K562 (cell line): Measurements from ENCODE around the gene NT5C1A.

Source experiments
- EZH2 ChIP-seq: IDR thresholded peaks from 2 replicates; pipeline ENCODE4 v1.6.1; 2012; ENCODE audit warnings: low read depth, mild to moderate bottlenecking, inconsistent platforms, low read length, borderline replicate concordance
- KAT7 ChIP-seq: sonication (generic); formaldehyde crosslinking; IDR thresholded peaks from 2 replicates; pipeline ENCODE4 v1.8.0; 2022; ENCODE audit warnings: missing genetic modification reagents, mild to moderate bottlenecking, borderline replicate concordance
- RFX5 ChIP-seq: IDR thresholded peaks from 2 replicates; pipeline ENCODE4 v1.6.1; 2011; ENCODE audit warnings: low read depth, mild to moderate bottlenecking, improper control_type of control experiment, low read length
- TCF7L2 ChIP-seq: fragments of 150-350 bp; IDR thresholded peaks from 2 replicates; pipeline ENCODE4 v1.6.1; 2016; ENCODE audit warnings: low read depth, mild to moderate bottlenecking, low read length, moderate library complexity
- XRCC5 ChIP-seq: fragments of 200-400 bp; formaldehyde crosslinking; IDR thresholded peaks from 2 replicates; pipeline ENCODE4 v1.6.1; 2017; ENCODE audit warnings: low read depth, mild to moderate bottlenecking, low read length
- TF ChIP-seq, protein P1 (sequence below): IDR thresholded peaks from 3 replicates; pipeline ENCODE4 v1.6.1; 2011; ENCODE audit warnings: borderline replicate concordance, mild to moderate bottlenecking; ENCODE audit not compliant: insufficient read length, insufficient read depth
- TF ChIP-seq, protein P2 (sequence below): fragments of 450-650 bp; IDR thresholded peaks from 2 replicates; pipeline ENCODE4 v1.6.1; 2016; ENCODE audit warnings: missing biosample characterization, missing genetic modification characterization
- TF ChIP-seq, protein P3 (sequence below), 3 experiments: IDR thresholded peaks in 2 of 3; conservative IDR thresholded peaks in 1 of 3; 2 replicates each; pipeline ENCODE4 v1.5.1; 2011 to 2012; ENCODE audit warnings: low read length in 3 of 3, mild to moderate bottlenecking in 3 of 3, control low read depth in 2 of 3, improper control_type of control experiment in 1 of 3, inconsistent platforms in 1 of 3, low read depth in 1 of 3, mixed read lengths in 1 of 3, moderate library complexity in 1 of 3; ENCODE audit not compliant: insufficient read depth in 2 of 3

DNA sequence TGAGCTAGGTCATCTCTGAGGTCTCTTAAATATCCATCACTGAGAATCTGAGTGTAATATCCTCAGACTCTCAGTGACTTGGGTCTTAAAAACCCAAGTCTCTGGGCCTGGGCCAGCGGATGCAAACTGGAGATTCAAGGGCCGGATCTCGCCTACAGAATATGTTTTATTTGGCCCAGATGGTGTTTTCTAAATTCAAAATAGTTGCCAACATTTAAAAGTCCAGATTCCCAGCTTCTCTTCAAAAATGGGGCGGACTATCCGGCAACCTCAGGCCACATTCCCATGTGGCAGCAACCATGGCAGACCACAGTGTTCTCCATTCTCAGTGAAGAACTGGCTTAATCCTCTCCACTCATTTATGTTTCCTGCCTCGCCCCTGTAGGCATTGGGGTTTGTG, 19.8 kb downstream of the NT5C1A start:
- TF ChIP-seq KAT7 (CRISPR knock-in tag) (no peak), TCF7L2 (no peak), EZH2 (no peak), RFX5 (no peak), XRCC5 (no peak)
- TF ChIP-seq, protein P1, sequence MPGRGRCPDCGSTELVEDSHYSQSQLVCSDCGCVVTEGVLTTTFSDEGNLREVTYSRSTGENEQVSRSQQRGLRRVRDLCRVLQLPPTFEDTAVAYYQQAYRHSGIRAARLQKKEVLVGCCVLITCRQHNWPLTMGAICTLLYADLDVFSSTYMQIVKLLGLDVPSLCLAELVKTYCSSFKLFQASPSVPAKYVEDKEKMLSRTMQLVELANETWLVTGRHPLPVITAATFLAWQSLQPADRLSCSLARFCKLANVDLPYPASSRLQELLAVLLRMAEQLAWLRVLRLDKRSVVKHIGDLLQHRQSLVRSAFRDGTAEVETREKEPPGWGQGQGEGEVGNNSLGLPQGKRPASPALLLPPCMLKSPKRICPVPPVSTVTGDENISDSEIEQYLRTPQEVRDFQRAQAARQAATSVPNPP = no peak
- TF ChIP-seq, protein P2, sequence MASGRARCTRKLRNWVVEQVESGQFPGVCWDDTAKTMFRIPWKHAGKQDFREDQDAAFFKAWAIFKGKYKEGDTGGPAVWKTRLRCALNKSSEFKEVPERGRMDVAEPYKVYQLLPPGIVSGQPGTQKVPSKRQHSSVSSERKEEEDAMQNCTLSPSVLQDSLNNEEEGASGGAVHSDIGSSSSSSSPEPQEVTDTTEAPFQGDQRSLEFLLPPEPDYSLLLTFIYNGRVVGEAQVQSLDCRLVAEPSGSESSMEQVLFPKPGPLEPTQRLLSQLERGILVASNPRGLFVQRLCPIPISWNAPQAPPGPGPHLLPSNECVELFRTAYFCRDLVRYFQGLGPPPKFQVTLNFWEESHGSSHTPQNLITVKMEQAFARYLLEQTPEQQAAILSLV (tag) = no peak
- TF ChIP-seq, protein P3, sequence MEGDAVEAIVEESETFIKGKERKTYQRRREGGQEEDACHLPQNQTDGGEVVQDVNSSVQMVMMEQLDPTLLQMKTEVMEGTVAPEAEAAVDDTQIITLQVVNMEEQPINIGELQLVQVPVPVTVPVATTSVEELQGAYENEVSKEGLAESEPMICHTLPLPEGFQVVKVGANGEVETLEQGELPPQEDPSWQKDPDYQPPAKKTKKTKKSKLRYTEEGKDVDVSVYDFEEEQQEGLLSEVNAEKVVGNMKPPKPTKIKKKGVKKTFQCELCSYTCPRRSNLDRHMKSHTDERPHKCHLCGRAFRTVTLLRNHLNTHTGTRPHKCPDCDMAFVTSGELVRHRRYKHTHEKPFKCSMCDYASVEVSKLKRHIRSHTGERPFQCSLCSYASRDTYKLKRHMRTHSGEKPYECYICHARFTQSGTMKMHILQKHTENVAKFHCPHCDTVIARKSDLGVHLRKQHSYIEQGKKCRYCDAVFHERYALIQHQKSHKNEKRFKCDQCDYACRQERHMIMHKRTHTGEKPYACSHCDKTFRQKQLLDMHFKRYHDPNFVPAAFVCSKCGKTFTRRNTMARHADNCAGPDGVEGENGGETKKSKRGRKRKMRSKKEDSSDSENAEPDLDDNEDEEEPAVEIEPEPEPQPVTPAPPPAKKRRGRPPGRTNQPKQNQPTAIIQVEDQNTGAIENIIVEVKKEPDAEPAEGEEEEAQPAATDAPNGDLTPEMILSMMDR (IDR thresholded peaks at IDR 0.05 in 2 of 3, conservative IDR thresholded peaks at IDR 0.05 in 1 of 3; ENCODE audit: insufficient read depth in 2 of 3, low read depth in 1 of 3, low read length in 3 of 3) = no peak
